A549 (cell line): ENCODE results near the gene CHEK2.
"Not testable (repeated sequence)": the region's sequence is repeated elsewhere in the genome, so short reads cannot be mapped to it uniquely, and the experiment has no call there.

ENCODE experiments used
- CTCF ChIP-seq: fragments of >200 bp; sonication (Bioruptor Twin); formaldehyde crosslinking; IDR thresholded peaks from 3 replicates; pipeline ENCODE4 v1.5.1; 2016
- EP300 ChIP-seq, 2 experiments: fragments of >200 bp; sonication (Bioruptor Twin); formaldehyde crosslinking; IDR thresholded peaks; 2 replicates in 1 of 2; 3 replicates in 1 of 2; pipeline ENCODE4 v1.6.1; 2016 to 2017
- JUNB ChIP-seq: fragments of >200 bp; sonication (Bioruptor Twin); formaldehyde crosslinking; IDR thresholded peaks from 2 replicates; pipeline ENCODE4 v1.6.1; 2016
- PHF8 ChIP-seq: fragments of 200-600 bp; sonication (generic); IDR thresholded peaks from 2 replicates; pipeline ENCODE4 v1.6.1; 2016; ENCODE audit warnings: low read depth, mild to moderate bottlenecking, antibody characterized with exemption, moderate library complexity, borderline replicate concordance
- POLR2A ChIP-seq: IDR thresholded peaks from 2 replicates; pipeline ENCODE4 v1.6.1; 2012; ENCODE audit warnings: mild to moderate bottlenecking, low read length
- REST ChIP-seq: fragments of 200-600 bp; sonication (generic); IDR thresholded peaks from 2 replicates; pipeline ENCODE4 v1.6.1; 2016; ENCODE audit warnings: antibody characterized with exemption, mild to moderate bottlenecking, moderate library complexity
- TFCP2L1 ChIP-seq: fragments of 250-450 bp; sonication (Bioruptor Pico); IDR thresholded peaks from 2 replicates; pipeline ENCODE4 v1.5.0; 2021; ENCODE audit warnings: mild to moderate bottlenecking
- USF2 ChIP-seq: fragments of 450-650 bp; IDR thresholded peaks from 2 replicates; pipeline ENCODE4 v1.6.1; 2014; ENCODE audit warnings: antibody characterized with exemption

GRCh38 chr22:28678170-28678569 lies 63.5 kb downstream of the CHEK2 start:
- TF ChIP-seq CTCF; REST; PHF8; TFCP2L1 (CRISPR knock-in tag); JUNB; POLR2A; USF2; EP300 (IDR thresholded peaks at IDR 0.05): not testable (repeated sequence)
